ENCODE data around the gene NOS3. TPM values are rescaled to one million over a fixed set of nuclear protein-coding genes. Genes with fewer than 3 reads are reported as not detected.

Gene NOS3
- total and polyA plus RNA-seq, 12 donors: 10.0 to 53.3 (median 13.3) TPM

DNA sequence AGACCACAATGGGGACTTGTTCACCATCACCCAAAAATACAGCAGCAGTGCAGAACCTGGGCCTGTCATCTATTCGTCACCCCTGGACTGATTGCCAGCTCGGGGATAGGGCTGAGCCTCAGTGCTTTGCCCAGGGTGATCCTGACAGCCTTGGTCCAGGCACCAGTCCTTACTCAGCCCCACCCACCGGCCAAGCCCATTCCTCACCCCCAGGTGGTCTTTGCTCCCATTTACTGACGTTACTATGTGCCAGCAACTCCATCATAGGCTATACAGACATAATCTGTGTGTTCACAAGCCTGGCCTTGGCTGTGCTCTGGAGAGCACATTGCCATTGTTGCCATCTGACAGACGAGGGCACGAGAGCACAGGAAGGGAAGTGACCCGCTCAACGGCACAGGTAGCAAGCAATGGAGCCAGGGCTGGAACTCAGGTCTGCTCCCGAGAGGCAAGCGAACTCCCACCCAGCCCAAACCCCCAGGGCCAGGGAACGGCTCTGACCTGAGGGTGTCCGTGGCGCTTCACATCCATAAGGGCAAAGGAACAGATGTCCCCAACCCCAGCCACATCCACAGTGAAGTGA is 26.6 kb downstream of the NOS3 start:
- Histone ChIP-seq H3K27me3 (peaks cover 0 to 56% (median 53%) of the 10 kb centered on the region in 7 donors), H3K4me1 (peaks cover 9 to 54% (median 34%) of the 10 kb centered on the region in 9 donors), H3K27ac (no peak overlapping the region), H3K9me3 (no peaks in the 10 kb centered on the region), H3K4me3 (peak overlapping the region in 1 of 10 donors; percentile 37), H3K36me3 (peaks cover 0 to 19% (median 0%) of the 10 kb centered on the region in 9 donors)
- 47 to 48% methylated on average over 13 of the region's 13 CpGs for WGBS, 2 donors
- intact Hi-C loops (cut with DNase I): loop anchor here in 4 of 10 donors (5.0 to 10.0 kb wide), 4 partner anchors 53 to 240 kb away; no protein-coding TSS in a partner anchor
- DNase-seq (no peak), ATAC-seq (no peak)
- TF ChIP-seq, protein P1, sequence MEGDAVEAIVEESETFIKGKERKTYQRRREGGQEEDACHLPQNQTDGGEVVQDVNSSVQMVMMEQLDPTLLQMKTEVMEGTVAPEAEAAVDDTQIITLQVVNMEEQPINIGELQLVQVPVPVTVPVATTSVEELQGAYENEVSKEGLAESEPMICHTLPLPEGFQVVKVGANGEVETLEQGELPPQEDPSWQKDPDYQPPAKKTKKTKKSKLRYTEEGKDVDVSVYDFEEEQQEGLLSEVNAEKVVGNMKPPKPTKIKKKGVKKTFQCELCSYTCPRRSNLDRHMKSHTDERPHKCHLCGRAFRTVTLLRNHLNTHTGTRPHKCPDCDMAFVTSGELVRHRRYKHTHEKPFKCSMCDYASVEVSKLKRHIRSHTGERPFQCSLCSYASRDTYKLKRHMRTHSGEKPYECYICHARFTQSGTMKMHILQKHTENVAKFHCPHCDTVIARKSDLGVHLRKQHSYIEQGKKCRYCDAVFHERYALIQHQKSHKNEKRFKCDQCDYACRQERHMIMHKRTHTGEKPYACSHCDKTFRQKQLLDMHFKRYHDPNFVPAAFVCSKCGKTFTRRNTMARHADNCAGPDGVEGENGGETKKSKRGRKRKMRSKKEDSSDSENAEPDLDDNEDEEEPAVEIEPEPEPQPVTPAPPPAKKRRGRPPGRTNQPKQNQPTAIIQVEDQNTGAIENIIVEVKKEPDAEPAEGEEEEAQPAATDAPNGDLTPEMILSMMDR (IDR thresholded peaks at IDR 0.05): no peak

DNA sequence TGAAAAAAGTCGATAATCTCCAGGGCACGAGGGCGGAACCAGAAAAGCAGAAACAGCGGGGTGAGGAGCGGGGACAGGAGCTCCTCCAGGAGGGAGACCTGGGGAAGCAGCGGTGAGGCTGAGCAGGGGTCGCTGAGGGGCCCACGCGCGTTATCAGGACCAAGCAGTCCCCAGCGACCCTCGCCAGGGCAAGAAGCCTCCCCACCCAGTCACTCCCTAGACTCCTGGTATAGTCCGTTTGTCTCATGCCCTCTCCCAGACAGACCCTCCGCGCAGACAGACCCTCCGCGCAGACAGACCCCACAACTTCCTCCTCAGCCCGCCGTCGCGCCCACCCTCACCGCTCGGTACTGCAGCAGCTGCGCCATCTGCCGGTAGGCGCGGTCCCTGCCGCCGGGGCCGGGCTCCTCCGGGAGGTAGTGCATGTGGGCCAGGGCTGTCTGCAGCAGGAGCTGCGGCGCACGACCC is 27.2 kb downstream of the NOS3 start:
- DNase-seq: peak; percentile 67 to 77
- Histone ChIP-seq H3K9me3 (no peaks in the 10 kb centered on the region), H3K36me3 (peaks cover 0 to 15% (median 0%) of the 10 kb centered on the region in 9 donors), H3K27ac (no peak overlapping the region), H3K4me3 (peak overlapping the region in 7 of 10 donors; percentile 9 to 37 (median 22)), H3K27me3 (peaks cover 0 to 56% (median 53%) of the 10 kb centered on the region in 7 donors), H3K4me1 (peaks cover 9 to 49% (median 31%) of the 10 kb centered on the region in 9 donors)
- peak; percentile 55 to 80 (median 69) for ATAC-seq
- TF ChIP-seq, protein P1 (IDR thresholded peaks at IDR 0.05): peak; percentile 85 to 97 (median 95)
- WGBS, 2 donors: 3% methylated on average over 34 of the region's 34 CpGs
- intact Hi-C loops (cut with DNase I): loop anchor here in 4 of 10 donors (5.0 to 10.0 kb wide), 4 partner anchors 53 to 241 kb away; no protein-coding TSS in a partner anchor

DNA sequence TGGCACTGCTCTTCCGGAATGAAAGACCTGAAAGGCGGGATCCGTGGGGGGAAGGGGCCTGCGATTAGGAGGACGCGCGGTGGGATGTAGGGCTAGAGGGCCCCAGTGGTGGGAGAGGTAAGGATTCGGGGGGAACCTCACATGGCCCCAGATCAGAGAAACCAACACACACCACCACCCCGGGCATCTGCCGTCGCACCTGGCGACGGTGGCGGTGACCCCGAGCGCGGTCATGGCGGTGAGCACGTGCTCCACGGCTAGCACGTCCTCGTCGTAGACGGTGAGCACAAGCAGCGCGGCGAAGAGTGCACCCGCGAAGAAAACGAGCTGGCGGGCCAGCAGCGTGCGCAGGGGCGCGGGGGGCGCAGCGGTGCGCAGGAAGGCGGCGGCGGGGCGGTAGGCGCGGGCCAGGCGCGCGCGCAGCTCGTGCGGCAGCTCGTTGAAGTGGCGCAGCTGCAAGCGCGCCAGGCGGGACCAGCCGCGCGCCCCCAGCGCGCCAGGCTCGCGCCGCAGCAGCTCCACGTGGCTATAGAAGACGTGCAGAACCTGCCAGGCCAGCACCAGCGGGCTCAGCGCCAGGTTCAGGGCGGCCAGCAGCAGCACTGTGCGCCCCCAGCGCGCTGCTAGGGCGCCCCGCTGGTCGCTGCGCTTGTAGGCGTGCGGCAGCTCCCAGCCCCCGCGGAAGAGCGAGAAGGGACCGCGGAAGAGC is 27.8 kb downstream of the NOS3 start:
- peaks cover 0 to 58% (median 49%) of the 10 kb centered on the region in 7 donors for H3K27me3 ChIP-seq
- TF ChIP-seq, protein P1 (IDR thresholded peaks at IDR 0.05): peak in 1 of 9 donors; percentile 25
- ATAC-seq: peak in 5 of 8 donors; percentile 6 to 27 (median 25)

DNA sequence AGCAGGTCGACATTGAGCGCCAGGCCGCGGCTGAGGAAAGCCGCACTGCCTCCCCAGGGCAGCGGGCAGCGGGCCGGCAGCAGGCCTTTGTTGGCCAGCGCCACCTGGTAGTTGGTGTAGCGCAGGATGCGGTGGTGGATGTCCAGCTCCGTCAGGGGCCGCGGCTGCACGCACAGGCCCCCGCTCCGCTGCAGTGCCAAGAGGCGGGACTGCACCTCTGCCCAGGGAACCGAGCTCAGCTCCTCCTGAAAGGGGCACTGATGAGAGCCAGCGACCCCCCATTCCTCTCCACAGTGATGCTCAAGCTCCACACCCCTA is 28.3 kb downstream of the NOS3 start:
- DNase-seq: no peak
- peaks cover 0 to 56% (median 44%) of the 10 kb centered on the region in 7 donors for H3K27me3 ChIP-seq

More for the DNA sequence above, 27.8 kb downstream of the NOS3 start:
- WGBS, 2 donors: 1% methylated on average over 73 to 82 of the region's 82 CpGs
- no peaks in the 10 kb centered on the region for H3K9me3 ChIP-seq
- H3K36me3 ChIP-seq: peaks cover 0 to 14% (median 0%) of the 10 kb centered on the region in 9 donors
- DNase-seq: no peak
- H3K4me3 ChIP-seq: peak overlapping the region in 9 of 10 donors; percentile 3 to 37 (median 24)
- H3K27ac ChIP-seq: no peak overlapping the region
- intact Hi-C loops (cut with DNase I): loop anchor here in 4 of 10 donors (5.0 to 10.0 kb wide), 4 partner anchors 54 to 241 kb away; no protein-coding TSS in a partner anchor
- H3K4me1 ChIP-seq: peaks cover 9 to 43% (median 25%) of the 10 kb centered on the region in 9 donors

More for the DNA sequence above, 28.3 kb downstream of the NOS3 start:
- H3K9me3 ChIP-seq: no peaks in the 10 kb centered on the region
- TF ChIP-seq, protein P1 (IDR thresholded peaks at IDR 0.05): no peak
- H3K4me3 ChIP-seq: peak overlapping the region in 9 of 10 donors; percentile 3 to 37 (median 24)
- intact Hi-C loops (cut with DNase I): loop anchor here in 4 of 10 donors (5.0 to 10.0 kb wide), 4 partner anchors 54 to 242 kb away; no protein-coding TSS in a partner anchor
- WGBS, 2 donors: 26 to 34% methylated on average over 20 of the region's 20 CpGs
- peak in 3 of 8 donors; percentile 2 to 4 (median 4) for ATAC-seq
- no peak overlapping the region for H3K27ac ChIP-seq
- peaks cover 9 to 38% (median 21%) of the 10 kb centered on the region in 9 donors for H3K4me1 ChIP-seq
- H3K36me3 ChIP-seq: peaks cover 0 to 9% (median 0%) of the 10 kb centered on the region in 9 donors

All from heart right ventricle (tissue), 16 donors.